Stimulated activated CD4-positive, alpha-beta T cell treated with anti-CD3 and anti-CD28 coated beads, Interleukin-4, amount 100 ng/mL, for 48 hours (primary cell): Measurements from ENCODE around the gene ZNF579.
"Not testable (repeated sequence)": the region's sequence is repeated elsewhere in the genome, so short reads cannot be mapped to it uniquely, and the experiment has no call there.

Experiments
- DNase-seq, 2 donors: peaks; one replicate each; pipeline ENCODE4 v3.0.0-alpha.2; 2020; ENCODE audit warnings: low read depth in 2 of 2

ZNF579 gene

DNA sequence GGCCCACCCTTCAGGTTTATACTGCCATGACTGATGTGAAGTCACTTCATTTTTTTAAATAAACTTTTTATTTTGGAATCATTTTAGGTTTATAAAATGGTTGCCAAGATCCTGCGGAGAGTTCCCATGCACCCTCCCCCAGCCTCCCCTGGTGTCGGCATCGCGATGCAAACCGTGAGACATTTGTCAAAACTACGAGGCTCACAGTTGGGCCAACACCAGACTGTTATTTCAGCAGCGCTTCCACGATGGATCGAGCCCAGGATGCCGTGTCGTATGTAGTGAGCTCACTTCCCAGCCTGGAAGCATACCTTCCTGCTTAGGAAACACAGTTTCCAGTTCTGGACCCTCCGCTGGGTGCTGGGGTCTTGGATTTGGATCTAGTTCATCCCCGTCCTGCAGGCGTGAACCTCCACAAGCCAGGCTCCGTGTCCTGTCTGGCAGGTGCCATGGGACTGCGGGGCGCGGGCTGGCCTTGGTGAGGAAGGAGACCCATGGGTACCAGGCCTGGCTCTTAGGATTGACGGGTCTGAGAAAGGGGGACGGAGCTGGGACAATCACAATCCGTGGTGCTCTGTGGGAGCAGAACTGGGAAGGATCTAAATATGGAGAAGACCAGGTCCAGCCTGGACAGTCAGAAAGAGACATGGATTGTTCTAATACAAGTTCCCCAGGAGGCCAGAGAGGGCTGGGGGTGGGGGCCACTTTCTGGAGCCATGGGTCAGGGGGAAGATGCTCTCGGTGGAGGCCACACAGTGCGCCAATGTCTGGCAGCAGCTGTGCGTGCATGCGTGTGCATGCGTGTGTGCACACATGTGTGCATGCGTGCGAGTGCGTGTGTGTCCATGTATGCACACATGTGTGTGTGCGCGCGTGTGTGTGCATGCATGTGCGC lies 41.3 kb downstream of the ZNF579 start:
- no peak for DNase-seq

DNA sequence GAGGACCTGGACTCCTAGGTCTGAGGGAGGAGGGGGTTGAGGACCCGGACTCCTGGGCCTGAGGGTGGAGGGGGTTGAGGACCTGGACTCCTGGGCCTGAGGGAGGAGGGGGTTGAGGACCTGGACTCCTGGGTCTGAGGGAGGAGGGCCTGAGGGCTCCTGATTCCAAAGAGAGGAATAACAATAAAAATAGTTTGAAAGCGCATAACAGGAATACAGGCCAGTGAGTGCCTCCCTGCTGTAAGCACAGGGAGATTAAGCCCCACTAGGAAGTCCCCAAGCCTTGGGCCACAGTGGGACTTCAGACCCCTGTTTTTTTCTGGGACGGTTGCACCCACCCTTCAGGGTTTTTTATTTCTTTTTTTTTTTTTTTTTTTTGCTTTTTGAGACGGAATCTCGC lies 42.5 kb downstream of the ZNF579 start:
- DNase-seq = no peak

DNA sequence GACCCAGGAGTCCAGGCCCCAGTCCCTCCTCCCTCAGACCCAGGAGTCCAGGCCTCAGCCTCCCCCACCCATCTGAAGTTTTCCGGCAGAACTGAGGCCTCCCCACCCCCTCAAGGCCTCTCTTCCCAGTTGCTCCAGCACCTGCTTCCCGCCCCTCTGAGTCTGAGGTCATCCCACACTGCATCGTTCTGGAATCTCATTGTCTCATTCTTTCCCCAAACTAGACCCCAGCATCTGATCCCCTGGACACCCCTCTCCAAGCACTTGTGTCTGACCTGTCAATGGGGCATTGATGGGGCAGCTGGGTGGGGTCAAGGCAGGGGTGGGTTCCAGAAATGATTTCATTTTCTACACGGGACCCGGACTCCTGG lies 42.9 kb downstream of the ZNF579 start:
- DNase-seq = no peak

DNA sequence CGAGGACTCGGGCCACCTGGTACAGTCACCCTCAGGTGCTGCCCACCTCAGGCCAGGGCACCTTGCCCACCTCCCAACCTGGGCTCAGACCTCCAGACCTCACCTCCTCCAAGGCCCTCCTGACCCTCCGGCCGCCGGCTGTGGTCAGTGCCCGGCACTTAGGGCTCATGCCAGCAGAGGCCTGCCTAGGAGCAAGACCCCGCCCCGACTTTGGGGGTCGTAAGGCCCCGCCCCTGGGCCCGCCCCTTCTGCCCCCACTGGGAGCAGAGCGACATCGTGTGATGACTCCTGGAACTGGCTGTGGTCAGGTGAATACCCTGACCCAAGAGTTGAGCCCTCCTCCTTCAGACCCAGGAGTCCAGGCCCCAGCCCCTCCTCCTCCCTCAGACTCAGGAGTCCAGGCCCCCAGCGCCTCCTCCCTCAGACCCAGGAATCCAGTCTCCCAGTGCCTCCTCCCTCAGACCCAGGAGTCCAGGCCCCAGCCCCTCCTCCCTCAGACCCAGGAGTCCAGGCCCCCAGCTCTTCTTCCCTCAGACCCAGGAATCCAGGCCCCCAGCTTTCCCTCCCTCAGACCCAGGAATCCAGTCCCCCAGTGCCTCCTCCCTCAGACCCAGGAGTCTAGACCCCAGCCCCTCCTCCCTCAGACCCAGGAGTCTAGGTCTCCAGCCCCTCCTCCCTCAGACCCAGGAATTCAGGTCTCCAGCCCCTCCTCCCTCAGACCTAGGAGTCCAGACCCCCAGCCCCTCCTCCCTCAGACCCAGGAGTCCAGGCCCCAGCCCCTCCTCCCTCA lies 43.5 kb downstream of the ZNF579 start, which contains the start of gene SBK2:
TSS of gene SBK2 (minus strand) at position 183 of the 790 bp plus-strand sequence. CDS start 839 bp downstream, outside the sequence.
- no peak for DNase-seq

DNA sequence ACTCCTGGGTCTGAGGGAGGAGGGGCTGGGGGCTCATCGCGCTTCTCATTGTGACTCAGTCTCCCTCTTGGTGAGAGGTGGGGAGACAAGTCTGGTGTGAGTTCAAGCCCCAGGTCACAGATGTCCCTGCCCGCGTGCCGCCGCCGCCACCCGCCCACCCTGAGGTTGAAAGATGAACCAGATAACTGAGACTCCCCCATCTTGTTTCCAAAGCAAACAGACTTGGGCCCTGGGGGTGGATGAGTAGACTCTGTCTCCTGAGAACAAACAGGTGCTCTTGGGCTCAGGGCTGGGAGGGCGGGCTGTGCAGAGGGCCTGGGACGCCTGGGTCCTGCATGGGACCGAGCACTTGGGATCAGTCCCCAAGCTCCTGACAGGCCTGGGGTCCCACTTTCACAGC lies 44.3 kb downstream of the ZNF579 start:
- no peak for DNase-seq

- no peak for DNase-seq
Measured at GRCh38 chr19:55535965-55536350, 44.7 kb downstream of the ZNF579 start.

GRCh38 chr19:55535173-55535964 lies 45.3 kb downstream of the ZNF579 start:
- no peak for DNase-seq

DNA sequence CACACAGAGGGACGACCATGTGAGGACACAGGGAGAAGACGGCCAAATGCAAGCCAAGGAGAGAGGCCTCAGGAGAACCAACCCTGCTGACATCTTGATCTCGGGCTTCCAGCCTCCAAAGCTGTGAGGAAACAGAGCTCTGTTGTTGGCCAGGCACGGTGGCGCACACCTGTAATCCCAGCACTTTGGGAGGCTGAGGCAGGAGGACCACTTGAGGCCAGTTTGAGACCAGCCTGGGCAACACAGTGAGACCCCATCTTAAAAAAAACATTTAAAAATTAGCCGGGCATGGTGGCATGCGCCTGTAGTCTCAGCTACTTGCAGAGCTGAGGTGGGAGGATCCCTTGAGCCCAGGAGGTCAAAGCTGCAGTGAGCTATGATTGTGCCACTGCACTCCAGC lies 46.4 kb downstream of the ZNF579 start:
- not testable (repeated sequence) for DNase-seq

DNA sequence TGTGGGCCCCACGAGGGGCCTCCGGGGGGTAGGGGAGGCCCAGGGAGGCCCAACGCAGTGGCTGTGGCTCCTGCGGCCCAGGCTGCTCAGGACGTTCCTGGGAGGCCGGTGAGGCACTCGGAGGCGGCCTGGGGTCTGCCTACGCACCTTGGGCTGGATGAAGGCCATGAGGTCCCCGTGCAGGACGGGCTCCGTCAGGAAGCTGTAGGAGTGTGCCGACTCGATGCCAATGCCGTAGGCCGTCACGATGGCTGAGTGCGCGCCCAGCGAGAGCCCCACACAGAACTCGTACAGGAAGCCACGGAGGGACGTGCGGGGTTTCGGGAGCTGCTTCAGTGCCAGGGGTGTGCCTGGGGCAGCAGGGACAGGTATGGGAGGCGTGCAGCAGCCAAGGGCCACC lies 49.7 kb downstream of the ZNF579 start:
- DNase-seq = no peak

DNA sequence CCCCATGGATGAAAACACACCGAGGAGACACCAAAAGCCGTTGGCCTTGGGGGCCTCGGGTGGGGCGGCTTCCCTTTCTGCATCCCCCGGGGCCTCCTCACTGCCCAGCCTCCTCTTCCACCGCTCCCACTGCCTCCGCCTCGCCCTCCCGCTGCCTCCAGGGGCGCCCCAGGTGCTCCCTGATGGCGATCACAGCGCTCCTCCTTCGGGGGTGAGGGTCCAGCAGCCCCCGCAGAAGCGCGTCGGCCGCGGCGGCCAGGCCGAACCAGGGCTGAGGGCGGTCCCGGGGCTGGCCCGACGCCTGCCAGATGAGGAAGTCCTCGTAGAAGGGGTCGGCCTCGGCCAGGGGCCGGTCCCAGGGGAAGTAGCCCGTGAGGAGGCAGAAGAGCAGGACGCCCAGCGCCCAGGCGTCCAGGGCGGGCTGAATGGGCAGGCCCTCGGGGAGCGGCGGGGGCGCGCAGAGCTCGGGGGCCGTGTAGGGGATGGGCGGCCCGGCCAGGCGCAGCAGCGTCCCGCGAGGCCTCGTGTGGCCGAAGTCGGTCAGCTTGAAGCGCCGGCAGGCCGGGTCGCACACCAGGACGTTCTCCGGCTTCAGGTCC lies 50.9 kb downstream of the ZNF579 start:
- no peak for DNase-seq

- no peak for DNase-seq
Measured at GRCh38 chr19:55528030-55528803, 52.4 kb downstream of the ZNF579 start.

- no peak for DNase-seq
Measured at GRCh38 chr19:55527197-55528029, 53.2 kb downstream of the ZNF579 start.
